ENCODE results near the gene IL2.

IL2 gene

GRCh38 chr4:122480655-122481487 is 24.3 kb upstream of the IL2 start:
- TF ChIP-seq, protein P1, sequence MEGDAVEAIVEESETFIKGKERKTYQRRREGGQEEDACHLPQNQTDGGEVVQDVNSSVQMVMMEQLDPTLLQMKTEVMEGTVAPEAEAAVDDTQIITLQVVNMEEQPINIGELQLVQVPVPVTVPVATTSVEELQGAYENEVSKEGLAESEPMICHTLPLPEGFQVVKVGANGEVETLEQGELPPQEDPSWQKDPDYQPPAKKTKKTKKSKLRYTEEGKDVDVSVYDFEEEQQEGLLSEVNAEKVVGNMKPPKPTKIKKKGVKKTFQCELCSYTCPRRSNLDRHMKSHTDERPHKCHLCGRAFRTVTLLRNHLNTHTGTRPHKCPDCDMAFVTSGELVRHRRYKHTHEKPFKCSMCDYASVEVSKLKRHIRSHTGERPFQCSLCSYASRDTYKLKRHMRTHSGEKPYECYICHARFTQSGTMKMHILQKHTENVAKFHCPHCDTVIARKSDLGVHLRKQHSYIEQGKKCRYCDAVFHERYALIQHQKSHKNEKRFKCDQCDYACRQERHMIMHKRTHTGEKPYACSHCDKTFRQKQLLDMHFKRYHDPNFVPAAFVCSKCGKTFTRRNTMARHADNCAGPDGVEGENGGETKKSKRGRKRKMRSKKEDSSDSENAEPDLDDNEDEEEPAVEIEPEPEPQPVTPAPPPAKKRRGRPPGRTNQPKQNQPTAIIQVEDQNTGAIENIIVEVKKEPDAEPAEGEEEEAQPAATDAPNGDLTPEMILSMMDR (IDR thresholded peaks at IDR 0.05; ENCODE audit: insufficient read depth, missing control alignments) = no peak
- DNase-seq (ENCODE audit: insufficient read length, low spot score) = no peak
- no peak for FAIRE-seq

DNA sequence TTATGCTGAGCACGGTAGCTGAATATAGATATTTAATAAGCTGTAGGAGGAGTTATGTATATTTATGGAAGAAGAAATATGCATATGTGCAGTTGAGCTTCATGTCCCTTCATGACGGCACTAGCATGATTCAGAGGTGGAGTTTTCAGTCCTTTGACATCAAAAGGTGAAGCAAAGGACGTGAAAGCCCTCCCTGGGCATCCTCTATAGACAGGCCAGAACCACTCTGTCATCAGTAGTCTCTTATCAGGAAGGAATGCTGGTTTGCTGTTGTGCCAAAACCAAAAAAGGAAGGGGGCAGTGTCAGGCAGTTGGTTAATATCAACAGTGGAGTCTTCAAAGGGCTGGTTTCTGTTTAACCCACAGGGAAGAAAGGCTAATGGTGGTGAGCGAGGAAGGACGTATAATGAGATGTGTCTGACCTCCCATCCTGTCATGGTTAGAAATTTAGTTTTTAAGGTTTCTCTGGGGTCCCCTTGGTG is 23.5 kb upstream of the IL2 start:
- DNase-seq (ENCODE audit: insufficient read length, low spot score) (no peak), FAIRE-seq (no peak)
- TF ChIP-seq, protein P1 (IDR thresholded peaks at IDR 0.05; ENCODE audit: insufficient read depth, missing control alignments) = no peak

DNA sequence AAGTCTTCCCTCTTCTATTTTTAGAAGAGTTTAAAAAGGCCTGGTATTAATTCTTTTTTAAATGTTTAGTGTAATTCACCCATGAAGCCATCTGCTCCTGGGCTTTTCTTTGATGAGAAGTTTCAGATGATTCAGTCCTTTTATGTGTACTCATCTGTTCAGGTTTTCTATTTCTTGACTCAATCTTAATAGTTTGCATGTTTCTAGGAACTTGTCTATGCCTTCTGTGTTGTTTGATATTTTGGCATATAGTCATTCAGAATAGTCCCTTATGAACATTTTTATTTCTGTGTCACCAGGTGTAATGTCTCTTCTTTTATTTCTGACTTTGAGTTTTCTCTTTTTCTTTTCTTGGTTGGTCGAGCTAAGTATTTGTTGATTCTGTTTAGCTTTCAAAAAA is 20.2 kb upstream of the IL2 start:
- no peak for DNase-seq (ENCODE audit: insufficient read length, low spot score)
- no peak for FAIRE-seq
- TF ChIP-seq, protein P1 (IDR thresholded peaks at IDR 0.05; ENCODE audit: insufficient read depth, missing control alignments) = no peak

GRCh38 chr4:122476126-122476525 is 19.6 kb upstream of the IL2 start:
- DNase-seq (ENCODE audit: insufficient read length, low spot score) (no peak), FAIRE-seq (no peak)
- TF ChIP-seq, protein P1 (IDR thresholded peaks at IDR 0.05; ENCODE audit: insufficient read depth, missing control alignments) = no peak

GRCh38 chr4:122475233-122475632 is 18.7 kb upstream of the IL2 start:
- DNase-seq (ENCODE audit: insufficient read length, low spot score) (no peak), FAIRE-seq (no peak)
- TF ChIP-seq, protein P1 (IDR thresholded peaks at IDR 0.05; ENCODE audit: insufficient read depth, missing control alignments) = no peak

GRCh38 chr4:122469457-122469856 is 12.9 kb upstream of the IL2 start:
- FAIRE-seq = no peak
- TF ChIP-seq, protein P1 (IDR thresholded peaks at IDR 0.05; ENCODE audit: insufficient read depth, missing control alignments) = no peak
- DNase-seq (ENCODE audit: insufficient read length, low spot score) = no peak

- no peak for DNase-seq (ENCODE audit: insufficient read length, low spot score)
- TF ChIP-seq, protein P1 (IDR thresholded peaks at IDR 0.05; ENCODE audit: insufficient read depth, missing control alignments) = no peak
- no peak for FAIRE-seq
Measured at GRCh38 chr4:122458625-122459024, 2.1 kb upstream of the IL2 start.
